Fibroblast of villous mesenchyme (primary cell): Measurements from ENCODE around the gene P3H3. TPM values are rescaled to one million over a fixed set of nuclear protein-coding genes. Genes with fewer than 3 reads are reported as not detected.

Experiments
- DNase-seq: peaks from one replicate; pipeline ENCODE4 v3.0.0-alpha.2; 2010; ENCODE audit warnings: low read depth
- H3K4me3 ChIP-seq: 2 replicates; pipeline ENCODE4 v1.5.1; 2011; ENCODE audit warnings: low read depth, mild to moderate bottlenecking, low read length
- CTCF ChIP-seq: IDR thresholded peaks from 2 replicates; pipeline ENCODE4 v1.5.1; 2012; ENCODE audit warnings: low read depth, mild to moderate bottlenecking, low read length; ENCODE audit not compliant: insufficient read depth
- total RNA-seq: library from RNA; depleted of rRNA; stranded (reverse); fragments of >200 nt; gene quantifications from 2 replicates; pipeline ENCODE4 v1.2.3, GENCODE V29; 2012

P3H3 gene
- total RNA-seq, 1 donor = 91.1 TPM

- no peak for TF ChIP-seq CTCF
- H3K4me3 ChIP-seq = no peak overlapping the region
- DNase-seq = no peak
Observed at GRCh38 chr12:6831450-6831995, 3.3 kb downstream of the P3H3 start.

GRCh38 chr12:6832125-6832524 is 3.9 kb downstream of the P3H3 start:
- no peak overlapping the region for H3K4me3 ChIP-seq
- TF ChIP-seq CTCF = no peak
- DNase-seq = no peak

- TF ChIP-seq CTCF = no peak
- no peak for DNase-seq
- H3K4me3 ChIP-seq = no peak overlapping the region
Observed at GRCh38 chr12:6833189-6833890, 5.1 kb downstream of the P3H3 start.

- DNase-seq = no peak
- TF ChIP-seq CTCF = no peak
- no peak overlapping the region for H3K4me3 ChIP-seq
Observed at GRCh38 chr12:6834254-6834653, 6.0 kb downstream of the P3H3 start.

- no peak for DNase-seq
- no peak for TF ChIP-seq CTCF
- H3K4me3 ChIP-seq = no peak overlapping the region
Observed at GRCh38 chr12:6834873-6835272, 6.7 kb downstream of the P3H3 start.

GRCh38 chr12:6836851-6837250 is 8.6 kb downstream of the P3H3 start:
- TF ChIP-seq CTCF = no peak
- H3K4me3 ChIP-seq = no peak overlapping the region
- DNase-seq = no peak

GRCh38 chr12:6837370-6838060 is 9.3 kb downstream of the P3H3 start:
- DNase-seq = no peak
- no peak overlapping the region for H3K4me3 ChIP-seq
- no peak for TF ChIP-seq CTCF
